Skeletal muscle tissue (tissue), 4 donors: ENCODE data around the gene SLC2A1. TPM values are rescaled to one million over a fixed set of nuclear protein-coding genes. Genes with fewer than 3 reads are reported as not detected.
"Not testable (repeated sequence)": the region's sequence is repeated elsewhere in the genome, so short reads cannot be mapped to it uniquely, and the experiment has no call there.

Source experiments
- H3K27ac ChIP-seq: one replicate; pipeline ENCODE4 v1.7.0; 2013; ENCODE audit warnings: mild to moderate bottlenecking, low read depth, low read length, inconsistent platforms
- H3K27me3 ChIP-seq, 3 donors: one replicate each; pipeline ENCODE4 v1.7.0; 2013; ENCODE audit warnings: low read length in 3 of 3; ENCODE audit not compliant: control insufficient read depth in 3 of 3, insufficient read depth in 3 of 3
- H3K36me3 ChIP-seq, 3 donors: one replicate each; pipeline ENCODE4 v1.7.0; 2013; ENCODE audit warnings: low read length in 3 of 3; ENCODE audit not compliant: control insufficient read depth in 3 of 3, insufficient read depth in 3 of 3
- H3K4me1 ChIP-seq, 3 donors: one replicate each; pipeline ENCODE4 v1.7.0; 2013; ENCODE audit warnings: low read length in 3 of 3, mild to moderate bottlenecking in 3 of 3; ENCODE audit not compliant: control insufficient read depth in 3 of 3, insufficient read depth in 3 of 3
- H3K4me3 ChIP-seq, 3 donors: one replicate each; pipeline ENCODE4 v1.7.0; 2013; ENCODE audit warnings: low read length in 3 of 3
- H3K9ac ChIP-seq, 3 donors: one replicate each; pipeline ENCODE4 v1.7.0; 2013; ENCODE audit warnings: low read length in 3 of 3, mild to moderate bottlenecking in 3 of 3, moderate library complexity in 2 of 3, low read depth in 1 of 3
- H3K9me3 ChIP-seq, 3 donors: one replicate each; pipeline ENCODE4 v1.7.0; 2013; ENCODE audit warnings: low read length in 3 of 3; ENCODE audit not compliant: control insufficient read depth in 3 of 3
- total RNA-seq: library from RNA; depleted of rRNA; stranded (reverse); fragments of >200 nt; gene quantifications from one replicate; pipeline ENCODE4 v1.2.3, GENCODE V29; 2014
- donor health status: Osteomylitis.

Gene SLC2A1
- total RNA-seq, 1 donor from 2014 or later: 28.2 TPM

- Histone ChIP-seq H3K27me3 (peaks cover 0 to 14% (median 6%) of the 10 kb centered on the region in 3 donors), H3K9ac (peak overlapping the region; percentile 67 to 77 (median 77)), H3K4me3 (peak overlapping the region; percentile 78 to 89 (median 88)), H3K9me3 (no peaks in the 10 kb centered on the region), H3K4me1 (peaks cover 6 to 12% (median 7%) of the 10 kb centered on the region in 3 donors), H3K27ac (peak overlapping the region; percentile 72), H3K36me3 (peaks cover 0 to 3% (median 2%) of the 10 kb centered on the region in 3 donors)
Measured at GRCh38 chr1:42924082-42924850, 34.4 kb downstream of the SLC2A1 start.

- no peaks in the 10 kb centered on the region for H3K36me3 ChIP-seq
- peak overlapping the region; percentile 72 for H3K27ac ChIP-seq
- H3K9ac ChIP-seq: peak overlapping the region; percentile 55 to 77 (median 67)
- no peaks in the 10 kb centered on the region for H3K9me3 ChIP-seq
- peaks cover 0 to 14% (median 6%) of the 10 kb centered on the region in 3 donors for H3K27me3 ChIP-seq
- H3K4me1 ChIP-seq: peaks cover 6 to 12% (median 7%) of the 10 kb centered on the region in 3 donors
- H3K4me3 ChIP-seq: peak overlapping the region; percentile 78 to 89 (median 88)
Measured at GRCh38 chr1:42923367-42924081, 35.1 kb downstream of the SLC2A1 start.

DNA sequence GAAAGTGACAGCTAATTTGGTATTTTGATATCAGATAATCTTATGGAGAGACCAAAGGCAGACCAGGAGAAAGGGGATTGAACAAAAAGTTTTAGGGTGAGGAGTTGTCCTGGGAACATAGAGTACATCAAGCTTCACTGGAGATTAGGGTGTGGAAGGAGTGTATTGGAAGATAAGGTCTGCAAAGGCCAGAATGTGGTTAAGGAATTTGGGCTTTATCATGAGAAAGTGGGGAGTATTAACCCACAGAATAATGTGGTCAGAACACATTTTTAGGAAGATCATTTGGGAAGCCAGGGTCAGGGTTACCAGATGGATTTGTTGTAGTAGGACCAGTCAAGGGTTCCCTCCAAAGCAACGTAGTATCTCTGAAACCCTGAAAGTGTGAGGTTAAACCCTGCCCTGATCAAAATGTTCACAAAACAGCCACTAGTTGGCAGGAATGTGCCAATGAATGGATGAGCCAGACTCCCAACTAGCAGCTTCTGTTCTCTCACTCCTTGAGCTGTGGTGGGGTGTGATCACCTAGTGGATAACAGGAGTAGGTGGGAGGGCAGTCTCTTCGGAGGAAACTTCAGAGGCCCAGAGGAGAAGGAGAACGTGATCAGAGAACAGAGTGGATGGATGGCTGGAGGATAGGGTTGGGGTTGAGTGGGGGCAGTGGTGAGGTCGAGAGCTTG, 35.8 kb downstream of the SLC2A1 start:
- Histone ChIP-seq H3K9me3 (no peaks in the 10 kb centered on the region), H3K27ac (no peak overlapping the region), H3K4me1 (peaks cover 6 to 12% (median 7%) of the 10 kb centered on the region in 3 donors), H3K9ac (no peak overlapping the region), H3K4me3 (no peak overlapping the region), H3K36me3 (no peaks in the 10 kb centered on the region), H3K27me3 (peaks cover 0 to 14% (median 6%) of the 10 kb centered on the region in 3 donors)

DNA sequence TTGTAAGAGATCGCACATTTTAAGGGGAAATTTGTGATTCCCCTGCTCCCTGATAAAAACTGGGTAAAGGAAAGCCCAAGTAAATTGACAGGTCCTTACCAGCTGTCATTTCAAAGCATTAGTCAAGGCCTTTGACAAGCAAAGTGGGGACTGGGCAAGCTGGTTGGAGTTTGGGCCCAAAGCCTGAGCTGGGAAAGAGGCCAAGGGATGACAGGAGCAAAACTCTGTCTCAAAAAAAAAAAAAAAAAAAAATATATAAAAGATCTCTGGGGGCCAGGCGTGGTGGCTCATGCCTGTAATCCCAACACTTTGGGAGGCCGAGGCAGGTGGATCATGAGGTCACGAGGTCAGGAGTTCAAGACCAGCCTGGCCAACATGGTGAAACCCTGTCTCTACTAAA, 36.9 kb downstream of the SLC2A1 start:
- Histone ChIP-seq H3K4me3 (no peak overlapping the region), H3K27me3 (peaks cover 0 to 14% (median 8%) of the 10 kb centered on the region in 3 donors), H3K9ac (no peak overlapping the region), H3K27ac (no peak overlapping the region), H3K9me3 (no peaks in the 10 kb centered on the region), H3K4me1 (peaks cover 6 to 12% (median 7%) of the 10 kb centered on the region in 3 donors), H3K36me3 (no peaks in the 10 kb centered on the region)

DNA sequence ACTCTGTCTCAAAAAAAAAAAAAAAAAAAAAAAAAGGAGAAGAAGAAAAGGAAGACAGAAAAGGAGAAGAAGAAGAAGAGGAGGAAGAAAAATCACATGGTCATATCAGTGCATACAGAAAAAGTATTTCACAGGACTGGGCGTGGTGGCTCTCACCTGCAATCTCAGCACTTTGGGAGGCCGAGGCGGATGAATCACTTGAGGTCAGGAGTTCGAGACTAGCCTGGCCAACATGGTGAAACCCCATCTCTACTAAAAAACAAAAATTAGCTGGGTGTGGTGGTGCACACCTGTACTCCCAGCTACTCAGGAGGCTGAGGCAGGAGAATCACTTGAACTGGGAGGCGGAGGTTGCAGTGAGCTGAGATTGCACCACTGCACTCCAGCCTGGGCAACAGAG, 39.0 kb downstream of the SLC2A1 start:
- not testable (repeated sequence) for H3K4me3 ChIP-seq, H3K36me3 ChIP-seq, H3K27ac ChIP-seq, H3K9me3 ChIP-seq, H3K9ac ChIP-seq
- Histone ChIP-seq H3K27me3 (peaks cover 0 to 11% (median 9%) of the 10 kb centered on the region in 3 donors), H3K4me1 (peaks cover 4 to 12% (median 6%) of the 10 kb centered on the region in 3 donors)

- Histone ChIP-seq H3K4me3 (no peak overlapping the region), H3K9ac (no peak overlapping the region), H3K9me3 (no peaks in the 10 kb centered on the region), H3K27ac (no peak overlapping the region), H3K36me3 (no peaks in the 10 kb centered on the region), H3K27me3 (peaks cover 0 to 3% (median 0%) of the 10 kb centered on the region in 3 donors), H3K4me1 (no peaks in the 10 kb centered on the region)
Measured at GRCh38 chr1:42917241-42917495, 41.5 kb downstream of the SLC2A1 start.

GRCh38 chr1:42915456-42915855, 43.2 kb downstream of the SLC2A1 start:
- H3K4me3 ChIP-seq: no peak overlapping the region
- no peaks in the 10 kb centered on the region for H3K4me1 ChIP-seq
- no peak overlapping the region for H3K27ac ChIP-seq
- H3K36me3 ChIP-seq: no peaks in the 10 kb centered on the region
- H3K27me3 ChIP-seq: peaks cover 0 to 3% (median 0%) of the 10 kb centered on the region in 3 donors
- H3K9ac ChIP-seq: no peak overlapping the region
- no peaks in the 10 kb centered on the region for H3K9me3 ChIP-seq

DNA sequence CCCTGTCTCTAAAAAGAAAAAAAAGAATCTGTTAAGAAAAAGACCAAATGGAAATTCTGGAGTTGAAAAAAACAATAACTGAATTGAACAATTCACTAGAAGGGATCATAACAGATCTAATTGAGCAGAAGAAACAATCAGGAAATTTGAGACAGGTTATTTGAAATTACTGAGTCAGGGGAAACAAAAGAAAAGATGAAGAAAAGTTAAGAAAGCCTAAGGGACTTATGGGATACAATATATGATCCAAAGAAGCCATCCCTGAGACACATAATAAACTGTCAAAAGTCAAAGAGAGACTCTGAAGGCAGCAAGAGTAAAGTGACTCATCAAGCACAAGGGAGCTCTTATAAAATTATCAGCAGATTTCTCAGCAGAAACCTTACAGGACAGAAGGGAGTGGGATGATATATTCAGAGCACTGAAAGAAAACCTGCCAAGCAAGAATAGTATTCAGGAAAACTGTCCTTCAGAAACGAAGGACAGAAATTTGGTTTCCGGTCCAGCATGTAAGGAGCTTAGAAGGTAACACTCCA, 44.5 kb downstream of the SLC2A1 start:
- Histone ChIP-seq H3K9me3 (no peaks in the 10 kb centered on the region), H3K27me3 (peaks cover 0 to 3% (median 0%) of the 10 kb centered on the region in 3 donors), H3K9ac (no peak overlapping the region), H3K27ac (no peak overlapping the region), H3K4me1 (no peaks in the 10 kb centered on the region), H3K4me3 (no peak overlapping the region), H3K36me3 (no peaks in the 10 kb centered on the region)

GRCh38 chr1:42913426-42914091, 45.1 kb downstream of the SLC2A1 start:
- Histone ChIP-seq H3K36me3 (no peaks in the 10 kb centered on the region), H3K9me3 (no peaks in the 10 kb centered on the region), H3K4me1 (no peaks in the 10 kb centered on the region), H3K27ac (no peak overlapping the region), H3K4me3 (no peak overlapping the region), H3K9ac (no peak overlapping the region), H3K27me3 (peaks cover 0 to 3% (median 0%) of the 10 kb centered on the region in 3 donors)
